K562 (cell line): ENCODE data around the gene MRPL10. TPM values are rescaled to one million over a fixed set of nuclear protein-coding genes. Genes with fewer than 3 reads are reported as not detected.

Source experiments
- ATAC-seq: fragments of 200-7000 bp; cut with Tn5 transposase; 3 replicates; pipeline ENCODE4 v1.9.1; 2020; ENCODE audit warnings: moderate library complexity
- BruUV-seq: library from RNA; stranded (reverse); fragments of 400-500 nt; replicated peaks from 2 replicates; lab custom pipeline; 2021; lab: Mats Ljungman, UMichigan
- CTCF ChIA-PET: fragments of 300-600 bp; formaldehyde crosslinking; extraction: SDS; loops from one replicate; lab custom pipeline; 2021; ENCODE audit warnings: low intra/inter-chr PET ratio; lab: Yijun Ruan, JAX
- POLR2A ChIA-PET: fragments of 300-600, 350-650 bp; sonication (Branson Sonifier 250); formaldehyde crosslinking; extraction: SDS; loops from one replicate; lab custom pipeline; 2021; ENCODE audit warnings: antibody characterized with exemption, inconsistent platforms; lab: Yijun Ruan, JAX
- DNase-seq, 4 experiments: peaks; one replicate each; pipeline versions ENCODE4 v3.0.0 to v3.0.0-alpha.2; 2011 to 2018; ENCODE audit warnings: low spot score in 3 of 4, mixed read lengths in 3 of 4; ENCODE audit errors: extremely low read depth in 1 of 4
- FAIRE-seq: peaks from 2 replicates; lab custom pipeline; 2011; peaks lifted over from hg19 to GRCh38; lab: Jason Lieb, UNC
- H2AFZ ChIP-seq: 2 replicates; pipeline ENCODE4 v1.6.0; 2011; ENCODE audit warnings: low read depth, low read length, control low read depth, inconsistent platforms
- H3K27ac ChIP-seq: fragments of 200-600 bp; 3 replicates; pipeline ENCODE4 v1.8.0; 2011; ENCODE audit warnings: low read depth, mild to moderate bottlenecking, control low read depth, inconsistent platforms, low read length, moderate library complexity, mixed read lengths; ENCODE audit errors: extremely low read depth
- H3K27me3 ChIP-seq, 2 experiments: fragments of 300-600 bp in 1 of 2; 2 replicates in 1 of 2; 3 replicates in 1 of 2; pipeline versions ENCODE4 v1.6.0 to v1.8.0; 2011; ENCODE audit warnings: inconsistent platforms in 2 of 2, low read length in 2 of 2, mild to moderate bottlenecking in 1 of 2, mixed read lengths in 1 of 2, moderate library complexity in 1 of 2; ENCODE audit not compliant: control insufficient read depth in 2 of 2, insufficient read depth in 2 of 2
- H3K36me3 ChIP-seq: fragments of 300-600 bp; 3 replicates; pipeline ENCODE4 v1.8.0; 2011; ENCODE audit warnings: mild to moderate bottlenecking, low read length, inconsistent platforms; ENCODE audit not compliant: control insufficient read depth, insufficient read depth
- H3K4me1 ChIP-seq, 2 experiments: fragments of 200-600 bp in 1 of 2; replicated peaks in 1 of 2; 2 replicates in 1 of 2; 3 replicates in 1 of 2; pipeline versions ENCODE4 v1.5.1 to v1.8.0; 2011; ENCODE audit warnings: inconsistent platforms in 2 of 2, low read length in 2 of 2, mild to moderate bottlenecking in 1 of 2, mixed read lengths in 1 of 2, moderate library complexity in 1 of 2; ENCODE audit not compliant: control insufficient read depth in 2 of 2, insufficient read depth in 2 of 2
- H3K4me2 ChIP-seq: 2 replicates; pipeline ENCODE4 v1.6.1; 2011; ENCODE audit warnings: low read length, control low read depth, inconsistent platforms, mixed read lengths; ENCODE audit not compliant: insufficient read depth
- H3K4me3 ChIP-seq: fragments of 200-600 bp; sonication (generic), shearing (Covaris generic); 2 replicates; pipeline ENCODE4 v1.5.1; 2016; ENCODE audit warnings: control low read depth, inconsistent platforms
- H3K79me2 ChIP-seq: fragments of 200-600 bp; 3 replicates; pipeline ENCODE4 v1.8.0; 2011; ENCODE audit warnings: low read length, inconsistent platforms; ENCODE audit not compliant: control insufficient read depth, insufficient read depth
- H3K9ac ChIP-seq, 2 experiments: 2 replicates each; pipeline versions ENCODE4 v1.6.0 to v1.6.1; 2011; ENCODE audit warnings: low read depth in 2 of 2, low read length in 2 of 2, control low read depth in 1 of 2, inconsistent platforms in 1 of 2, mild to moderate bottlenecking in 1 of 2, mixed read lengths in 1 of 2; ENCODE audit not compliant: insufficient read depth in 1 of 2
- H3K9me1 ChIP-seq: one replicate; pipeline ENCODE4 v1.6.0; 2011; ENCODE audit warnings: inconsistent platforms, mild to moderate bottlenecking, low read length, moderate library complexity; ENCODE audit not compliant: control insufficient read depth, insufficient read depth
- H3K9me3 ChIP-seq: replicated peaks from 2 replicates; pipeline ENCODE4 v1.5.1; 2011; ENCODE audit warnings: low read depth, low read length, inconsistent platforms; ENCODE audit not compliant: control insufficient read depth, insufficient read depth
- H4K20me1 ChIP-seq: replicated peaks from 2 replicates; pipeline ENCODE4 v1.6.1; 2011; ENCODE audit warnings: low read length, inconsistent platforms, mixed read lengths; ENCODE audit not compliant: control insufficient read depth, insufficient read depth
- CBX2 ChIP-seq: fragments of 200-600 bp; sonication (generic); IDR thresholded peaks from one replicate; pipeline ENCODE4 v1.6.1; 2012; ENCODE audit warnings: mild to moderate bottlenecking, low read length, inconsistent platforms; ENCODE audit not compliant: insufficient read depth, poor library complexity, severe bottlenecking
- CC2D1A ChIP-seq: fragments of 450-650 bp; IDR thresholded peaks from 2 replicates; pipeline ENCODE4 v1.6.1; 2017; ENCODE audit warnings: mild to moderate bottlenecking
- E2F6 ChIP-seq, 2 experiments: IDR thresholded peaks; 2 replicates each; pipeline ENCODE4 v1.6.1; 2011; ENCODE audit warnings: borderline replicate concordance in 1 of 2, control low read depth in 1 of 2, low read depth in 1 of 2, low read length in 1 of 2, mild to moderate bottlenecking in 1 of 2, mixed read lengths in 1 of 2, moderate library complexity in 1 of 2; ENCODE audit not compliant: insufficient read depth in 1 of 2, insufficient read length in 1 of 2, poor library complexity in 1 of 2, severe bottlenecking in 1 of 2; ENCODE audit errors: extremely low read depth in 1 of 2
- EGR1 ChIP-seq: fragments of 450-650 bp; conservative IDR thresholded peaks from 2 replicates; pipeline ENCODE4 v1.6.1; 2017; ENCODE audit warnings: mild to moderate bottlenecking
- EP300 ChIP-seq: IDR thresholded peaks from 2 replicates; pipeline ENCODE4 v1.6.1; 2012; ENCODE audit warnings: low read length, improper control_type of control experiment
- HES1 ChIP-seq: fragments of 450-650 bp; IDR thresholded peaks from 2 replicates; pipeline ENCODE4 v1.6.1; 2016; ENCODE audit warnings: low read depth, mild to moderate bottlenecking, moderate library complexity
- HNRNPL ChIP-seq: fragments of 200-400 bp; formaldehyde crosslinking; IDR thresholded peaks from 2 replicates; pipeline ENCODE4 v1.6.1; 2017; ENCODE audit warnings: low read depth, mild to moderate bottlenecking, low read length
- KLF1 ChIP-seq: fragments of 450-650 bp; IDR thresholded peaks from 2 replicates; pipeline ENCODE4 v1.6.1; 2016; ENCODE audit warnings: missing genetic modification characterization, missing compliant biosample characterization
- MYC ChIP-seq, 2 experiments: fragments of 250-450 bp in 1 of 2; sonication (Bioruptor Pico) in 1 of 2; IDR thresholded peaks; 2 replicates each; pipeline versions ENCODE4 v1.5.1 to v1.6.1; 2012 to 2021; ENCODE audit warnings: low read depth in 2 of 2, borderline replicate concordance in 1 of 2, improper control_type of control experiment in 1 of 2, low read length in 1 of 2, mild to moderate bottlenecking in 1 of 2, moderate library complexity in 1 of 2
- NONO ChIP-seq, 2 experiments: fragments of 200-400 bp in 1 of 2; fragments of 450-650 bp in 1 of 2; formaldehyde crosslinking in 1 of 2; IDR thresholded peaks; 2 replicates each; pipeline ENCODE4 v1.6.1; 2017; ENCODE audit warnings: low read depth in 2 of 2, mild to moderate bottlenecking in 2 of 2, moderate library complexity in 2 of 2, low read length in 1 of 2
- RERE ChIP-seq: sonication (generic); formaldehyde crosslinking; IDR thresholded peaks from 2 replicates; pipeline ENCODE4 v1.8.0; 2023; ENCODE audit warnings: missing genetic modification reagents, mild to moderate bottlenecking, borderline replicate concordance
- SMARCA5 ChIP-seq: fragments of 450-650 bp; IDR thresholded peaks from 2 replicates; pipeline ENCODE4 v1.6.1; 2016
- SMARCC2 ChIP-seq: fragments of 450-650 bp; IDR thresholded peaks from 2 replicates; pipeline ENCODE4 v1.6.1; 2017; ENCODE audit warnings: antibody characterized with exemption, moderate library complexity, mild to moderate bottlenecking, low read depth
- SREBF1 ChIP-seq: fragments of 150-350 bp; IDR thresholded peaks from 2 replicates; pipeline ENCODE4 v1.6.1; 2014; ENCODE audit warnings: antibody characterized with exemption, low read depth, low read length, borderline replicate concordance
- ZBED1 ChIP-seq: IDR thresholded peaks from 2 replicates; pipeline ENCODE4 v1.6.1; 2014
- ZNF3 ChIP-seq: fragments of 250-450 bp; sonication (Bioruptor Pico); IDR thresholded peaks from 2 replicates; pipeline ENCODE4 v1.5.0; 2021; ENCODE audit warnings: mild to moderate bottlenecking, moderate library complexity
- WGBS: fragments of 100-300 bp; shearing (Covaris generic); methylation state at CpG from one replicate; pipeline ENCODE4 v1.1.6; 2016; ENCODE audit warnings: low coverage, mixed read lengths; ENCODE audit not compliant: insufficient coverage; ENCODE audit errors: missing lambda C conversion rate; 5-methylcytosine and 5-hydroxymethylcytosine counted together
- in situ Hi-C: fragments of 300-500 bp; cut with MboI; formaldehyde crosslinking; loops from 4 replicates; pipeline ENCODE4 v1.15.0; 2018; ENCODE audit warnings: inconsistent platforms, mixed read lengths
- intact Hi-C: fragments of 100-400 bp; cut with micrococcal nuclease; formaldehyde crosslinking; loops from 2 replicates; pipeline ENCODE4 v1.14.2; 2022
- polyA plus RNA-seq, 8 experiments: library from polyadenylated mRNA; depleted of rRNA in 4 of 8; stranded (reverse) in 5 of 8; unstranded in 3 of 8; fragments of >200 nt; fragmentation: Nextera tagmentation in 2 of 8; fragmentation: Illumina TruSeq in 1 of 8; extraction: Ambion mirVana in 2 of 8; extraction: Trizol in 1 of 8; gene quantifications; 2 replicates each; pipeline versions ENCODE4 v1.2.1 to v1.2.3, GENCODE V29; 2011 to 2014; ENCODE audit warnings: inconsistent platforms in 1 of 8, missing spikeins in 1 of 8
- total RNA-seq, 7 experiments: library from RNA; depleted of rRNA in 6 of 7; stranded (reverse); fragments of >200 nt in 6 of 7; fragmentation: Illumina TruSeq in 2 of 7; extraction: Trizol in 2 of 7; gene quantifications; 2 replicates each; pipeline versions ENCODE4 v1.2.1 to v1.2.3, GENCODE V29; 2011 to 2021; ENCODE audit warnings: low replicate concordance in 1 of 7

MRPL10 gene
- total and polyA plus RNA-seq, 9 of the 15 experiments (the other 6 are each of a cell fraction or from before 2014, with no cell fraction given) = 27.8 to 105 (median 67.3) TPM

GRCh38 chr17:47813512-47814031 is 17.8 kb downstream of the MRPL10 start:
- Histone ChIP-seq H3K79me2 (no peaks in the 10 kb centered on the region), H3K4me1 (peaks cover 22 to 35% of the 10 kb centered on the region in 2 experiments), H3K9me1 (peaks cover 6% of the 10 kb centered on the region), H3K4me3 (no peak overlapping the region), H3K27me3 (no peaks in the 10 kb centered on the region), H3K4me2 (no peak overlapping the region), H3K9ac (no peak overlapping the region), H3K27ac (no peak overlapping the region), H2AFZ (no peak overlapping the region), H3K36me3 (peaks cover 49% of the 10 kb centered on the region; the same call in 2 of the 3 replicates), H3K9me3 (no peaks in the 10 kb centered on the region), H4K20me1 (no peaks in the 10 kb centered on the region)
- ChIA-PET POLR2A (interaction anchor here (0.9 kb wide), 1 partner anchor 18 kb away, joined by 4 read pairs; the partner anchor contains the start of genes LRRC46 and MRPL10), CTCF (no interaction called here)
- WGBS = 88% methylated on average over 14 of the region's 22 CpGs
- no peak for ATAC-seq
- intact Hi-C loops (no loop called here), in situ Hi-C loops (no loop called here)
- no peak for DNase-seq
- no peak for FAIRE-seq
- no TSS peak for BruUV-seq
- TF ChIP-seq CC2D1A (no peak), NONO (IDR thresholded peaks at IDR 0.05; ENCODE audit: low read depth in 2 of 2, low read length in 1 of 2) (no peak), HNRNPL (no peak), E2F6 (IDR thresholded peaks at IDR 0.05; ENCODE audit: borderline replicate concordance in 1 of 2, extremely low read depth in 1 of 2, insufficient read depth in 1 of 2, insufficient read length in 1 of 2, low read depth in 1 of 2, low read length in 1 of 2, poor library complexity in 1 of 2, severe bottlenecking in 1 of 2) (no peak), CBX2 (no peak), KLF1 (tag) (no peak), ZBED1 (no peak), ZNF3 (CRISPR knock-in tag) (no peak), SREBF1 (no peak), SMARCA5 (no peak), SMARCC2 (no peak), EP300 (no peak), EGR1 (no peak), RERE (CRISPR knock-in tag) (no peak), MYC (IDR thresholded peaks at IDR 0.05; ENCODE audit: low read depth, low read length) (no peak), MYC (CRISPR knock-in tag; IDR thresholded peaks at IDR 0.05; ENCODE audit: borderline replicate concordance, low read depth) (no peak), HES1 (no peak)
